ENCODE measurements around the gene TMED6. TPM values are rescaled to one million over a fixed set of nuclear protein-coding genes. Genes with fewer than 3 reads are reported as not detected.

The TMED6 gene
- total RNA-seq, 1 experiment from 2014 or later, result 0.51 TPM

- POLR2A ChIA-PET, result no interaction called here
- intact Hi-C loops (cut with micrococcal nuclease), result no loop called here
- TF ChIP-seq, protein P1, sequence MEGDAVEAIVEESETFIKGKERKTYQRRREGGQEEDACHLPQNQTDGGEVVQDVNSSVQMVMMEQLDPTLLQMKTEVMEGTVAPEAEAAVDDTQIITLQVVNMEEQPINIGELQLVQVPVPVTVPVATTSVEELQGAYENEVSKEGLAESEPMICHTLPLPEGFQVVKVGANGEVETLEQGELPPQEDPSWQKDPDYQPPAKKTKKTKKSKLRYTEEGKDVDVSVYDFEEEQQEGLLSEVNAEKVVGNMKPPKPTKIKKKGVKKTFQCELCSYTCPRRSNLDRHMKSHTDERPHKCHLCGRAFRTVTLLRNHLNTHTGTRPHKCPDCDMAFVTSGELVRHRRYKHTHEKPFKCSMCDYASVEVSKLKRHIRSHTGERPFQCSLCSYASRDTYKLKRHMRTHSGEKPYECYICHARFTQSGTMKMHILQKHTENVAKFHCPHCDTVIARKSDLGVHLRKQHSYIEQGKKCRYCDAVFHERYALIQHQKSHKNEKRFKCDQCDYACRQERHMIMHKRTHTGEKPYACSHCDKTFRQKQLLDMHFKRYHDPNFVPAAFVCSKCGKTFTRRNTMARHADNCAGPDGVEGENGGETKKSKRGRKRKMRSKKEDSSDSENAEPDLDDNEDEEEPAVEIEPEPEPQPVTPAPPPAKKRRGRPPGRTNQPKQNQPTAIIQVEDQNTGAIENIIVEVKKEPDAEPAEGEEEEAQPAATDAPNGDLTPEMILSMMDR (IDR thresholded peaks at IDR 0.05; ENCODE audit: unreplicated experiment), result no peak
- no peak for DNase-seq (ENCODE audit: unreplicated experiment)
- Mint-ChIP-seq H3K9me3 (ENCODE audit: unreplicated experiment) (no peaks in the 10 kb centered on the region), H3K4me1 (ENCODE audit: insufficient read depth, unreplicated experiment) (peaks cover 5% of the 10 kb centered on the region), H3K36me3 (ENCODE audit: insufficient read depth, unreplicated experiment) (peaks cover 65% of the 10 kb centered on the region), H3K27me3 (ENCODE audit: insufficient read depth, unreplicated experiment) (no peaks in the 10 kb centered on the region), H3K27ac (ENCODE audit: low read depth, unreplicated experiment) (no peak overlapping the region), H3K4me3 (ENCODE audit: unreplicated experiment) (no peak overlapping the region)
- CTCF ChIA-PET, result interaction anchor here (0.7 kb wide), 1 partner anchor 1087 kb away, joined by 4 read pairs; no protein-coding TSS in a partner anchor
- BruUV-seq (replicated peaks), result no TSS peak
Measured at GRCh38 chr16:69371564-69371963, 20.0 kb upstream of the TMED6 start.

GRCh38 chr16:69368866-69369265 lies 17.3 kb upstream of the TMED6 start:
- Mint-ChIP-seq H3K36me3 (ENCODE audit: insufficient read depth, unreplicated experiment) (peaks cover 86% of the 10 kb centered on the region), H3K4me3 (ENCODE audit: unreplicated experiment) (no peak overlapping the region), H3K27me3 (ENCODE audit: insufficient read depth, unreplicated experiment) (no peaks in the 10 kb centered on the region), H3K27ac (ENCODE audit: low read depth, unreplicated experiment) (no peak overlapping the region), H3K4me1 (ENCODE audit: insufficient read depth, unreplicated experiment) (peaks cover 5% of the 10 kb centered on the region), H3K9me3 (ENCODE audit: unreplicated experiment) (no peaks in the 10 kb centered on the region)
- no TSS peak for BruUV-seq (replicated peaks)
- POLR2A ChIA-PET, result no interaction called here
- DNase-seq (ENCODE audit: unreplicated experiment), result no peak
- intact Hi-C loops (cut with micrococcal nuclease), result no loop called here
- CTCF ChIA-PET, result no interaction called here
- TF ChIP-seq, protein P1 (IDR thresholded peaks at IDR 0.05; ENCODE audit: unreplicated experiment), result no peak

DNA sequence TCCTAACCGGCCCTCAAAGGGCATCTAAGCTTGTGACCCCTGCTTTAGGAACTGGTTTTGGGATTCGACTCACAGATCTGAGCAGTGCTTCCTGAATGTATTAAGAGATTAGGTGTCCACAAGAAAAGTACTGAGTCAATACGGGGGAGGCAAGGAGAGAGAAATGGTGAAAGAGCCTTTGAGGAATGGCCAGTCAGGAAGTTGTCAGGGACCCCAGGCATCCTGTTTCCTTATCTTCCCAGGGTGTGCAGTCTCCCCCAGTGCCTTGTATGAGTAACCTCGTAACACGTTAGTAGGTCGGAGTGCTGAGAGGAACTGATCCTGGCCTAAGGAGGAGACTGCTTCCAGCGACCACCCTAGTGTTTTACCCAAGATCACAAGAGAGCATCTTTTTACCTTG lies 16.4 kb upstream of the TMED6 start:
- no peak overlapping the region for H3K4me3 Mint-ChIP-seq (ENCODE audit: unreplicated experiment)
- H3K36me3 Mint-ChIP-seq (ENCODE audit: insufficient read depth, unreplicated experiment), result peaks cover 93% of the 10 kb centered on the region
- no peak for DNase-seq (ENCODE audit: unreplicated experiment)
- H3K9me3 Mint-ChIP-seq (ENCODE audit: unreplicated experiment), result no peaks in the 10 kb centered on the region
- H3K27ac Mint-ChIP-seq (ENCODE audit: low read depth, unreplicated experiment), result no peak overlapping the region
- H3K4me1 Mint-ChIP-seq (ENCODE audit: insufficient read depth, unreplicated experiment), result peaks cover 5% of the 10 kb centered on the region
- POLR2A ChIA-PET, result interaction anchor here (0.6 kb wide), 1 partner anchor 347 kb away, joined by 3 read pairs; no protein-coding TSS in a partner anchor
- CTCF ChIA-PET, result interaction anchor here (0.6 kb wide), 1 partner anchor 11 kb away, joined by 3 read pairs; no protein-coding TSS in a partner anchor
- H3K27me3 Mint-ChIP-seq (ENCODE audit: insufficient read depth, unreplicated experiment), result no peaks in the 10 kb centered on the region
- TF ChIP-seq, protein P1 (IDR thresholded peaks at IDR 0.05; ENCODE audit: unreplicated experiment), result no peak
- intact Hi-C loops (cut with micrococcal nuclease), result no loop called here
- BruUV-seq (replicated peaks), result no TSS peak

DNA sequence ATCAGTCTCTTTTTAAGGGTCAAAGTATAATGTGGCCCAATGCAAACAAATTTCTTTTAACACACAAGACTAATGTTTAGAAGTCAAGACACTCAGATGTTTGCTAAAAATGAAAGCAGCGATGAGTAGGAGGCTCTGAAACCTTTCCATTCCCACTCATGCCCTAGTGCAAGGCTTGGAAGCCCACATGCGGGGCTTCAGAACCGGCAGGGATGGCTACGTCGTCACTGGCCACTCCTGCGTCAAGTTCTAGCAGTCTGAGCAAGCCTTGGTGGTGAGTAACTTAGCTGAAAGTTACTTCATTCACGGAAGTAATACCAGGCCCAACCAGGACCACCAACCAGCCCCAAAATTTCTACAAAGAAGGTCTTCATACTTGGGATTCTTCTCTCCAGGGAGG lies 14.8 kb upstream of the TMED6 start:
- DNase-seq (ENCODE audit: unreplicated experiment), result no peak
- no peak overlapping the region for H3K4me3 Mint-ChIP-seq (ENCODE audit: unreplicated experiment)
- H3K27ac Mint-ChIP-seq (ENCODE audit: low read depth, unreplicated experiment), result no peak overlapping the region
- no peaks in the 10 kb centered on the region for H3K9me3 Mint-ChIP-seq (ENCODE audit: unreplicated experiment)
- TF ChIP-seq, protein P1 (IDR thresholded peaks at IDR 0.05; ENCODE audit: unreplicated experiment), result no peak
- H3K4me1 Mint-ChIP-seq (ENCODE audit: insufficient read depth, unreplicated experiment), result peaks cover 5% of the 10 kb centered on the region
- intact Hi-C loops (cut with micrococcal nuclease), result no loop called here
- H3K27me3 Mint-ChIP-seq (ENCODE audit: insufficient read depth, unreplicated experiment), result no peaks in the 10 kb centered on the region
- H3K36me3 Mint-ChIP-seq (ENCODE audit: insufficient read depth, unreplicated experiment), result peaks cover 90% of the 10 kb centered on the region
- ChIA-PET POLR2A (interaction anchor here (0.6 kb wide), 1 partner anchor 388 kb away, joined by 3 read pairs; the partner anchor contains the start of gene NOB1), CTCF (no interaction called here)
- no TSS peak for BruUV-seq (replicated peaks)
